NCI-H2171 (cell line): ENCODE results near the gene RPSA.
A peak's percentile ranks its signal among the peaks of the same experiment; 100 is the strongest.
"Not testable (repeated sequence)": the region's sequence is repeated elsewhere in the genome, so short reads cannot be mapped to it uniquely, and the experiment has no call there.

Experiments
- DNase-seq: peaks from one replicate; lab custom pipeline; 2025; lab: John Stamatoyannopoulos, UW

The RPSA gene

GRCh38 chr3:39419742-39420315 lies 13.3 kb downstream of the RPSA start:
- no peak for DNase-seq

DNA sequence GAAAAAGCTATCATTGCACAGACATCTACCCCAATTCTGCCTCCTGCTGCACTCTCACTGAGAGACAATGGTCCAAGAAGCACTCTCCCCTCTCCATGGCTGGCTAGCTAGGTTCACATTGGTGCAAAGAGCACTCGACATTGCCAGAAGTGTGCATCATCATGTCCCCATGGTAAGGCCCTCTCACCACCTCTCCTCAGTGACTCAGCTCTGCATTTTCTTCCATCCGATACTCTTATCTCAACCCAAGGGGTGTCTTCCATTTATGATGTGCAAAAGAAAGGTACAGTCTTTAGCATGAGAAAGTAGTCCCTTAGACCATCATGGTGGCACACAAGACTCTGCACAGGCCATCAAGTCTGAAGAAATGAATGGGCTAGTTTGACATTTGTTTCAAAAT lies 14.0 kb downstream of the RPSA start:
- no peak for DNase-seq

DNA sequence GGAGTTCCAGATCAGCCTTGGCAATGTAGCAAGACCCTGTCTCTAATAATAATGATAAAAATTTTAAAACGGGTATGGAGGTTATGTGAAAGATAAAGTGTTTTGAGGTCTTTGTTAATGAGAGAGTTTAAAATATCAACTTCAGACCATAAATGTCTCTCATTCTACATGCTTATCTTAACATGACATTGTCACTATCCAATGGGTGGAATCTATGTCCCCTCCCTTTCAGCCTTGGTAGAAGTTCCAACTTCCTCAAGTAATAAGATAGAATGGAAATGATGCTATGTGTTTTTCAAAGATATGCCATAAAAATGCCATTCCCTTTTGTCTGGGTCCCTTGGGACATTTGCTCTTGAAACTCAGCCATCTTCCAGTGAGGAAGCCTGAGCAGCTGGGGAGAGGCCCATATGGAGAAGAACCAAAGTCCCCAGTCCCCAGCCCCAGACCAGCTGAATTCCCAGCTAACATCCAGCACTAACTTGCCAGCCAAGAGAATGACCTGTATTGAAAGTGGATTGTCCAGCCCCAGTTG lies 17.0 kb downstream of the RPSA start:
- DNase-seq, result no peak

DNA sequence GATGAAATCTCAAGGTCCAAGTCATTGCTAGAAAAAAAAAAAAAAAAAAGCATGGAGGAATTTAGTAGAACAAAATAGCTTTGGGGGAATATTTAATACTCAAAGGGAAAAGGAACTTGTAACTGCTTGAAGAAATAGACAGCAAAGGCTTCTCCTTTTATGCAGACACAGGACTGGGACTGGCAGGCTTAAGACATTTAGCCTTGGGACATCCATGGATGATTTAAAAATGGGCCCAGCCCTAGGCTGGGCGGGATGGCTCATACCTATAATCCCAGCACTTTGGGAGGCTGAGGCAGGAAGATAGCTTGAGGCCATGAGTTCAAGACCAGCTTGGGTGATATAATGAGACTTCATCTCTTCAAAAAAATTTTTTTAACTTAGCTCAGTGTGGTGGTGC lies 19.8 kb downstream of the RPSA start:
- no peak for DNase-seq

DNA sequence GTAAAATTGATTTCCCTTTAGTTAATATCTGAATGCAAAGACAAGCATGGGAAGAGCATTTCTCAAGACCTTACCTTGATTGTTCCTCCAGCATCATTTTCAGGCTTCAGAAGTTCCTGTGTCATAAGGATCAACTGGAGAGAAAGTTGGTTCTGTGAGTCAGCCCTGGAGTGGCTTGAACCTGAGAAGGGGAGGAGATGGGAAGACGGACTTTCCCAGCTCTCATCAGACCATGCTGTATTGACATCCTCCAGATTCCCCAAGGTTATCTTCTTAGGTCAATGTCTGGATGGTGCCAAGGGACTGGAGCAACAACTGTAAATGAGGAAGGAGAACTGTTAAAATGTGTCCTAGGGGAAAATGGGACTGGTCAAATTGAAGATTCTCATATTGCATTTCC lies 21.0 kb downstream of the RPSA start:
- no peak for DNase-seq

DNA sequence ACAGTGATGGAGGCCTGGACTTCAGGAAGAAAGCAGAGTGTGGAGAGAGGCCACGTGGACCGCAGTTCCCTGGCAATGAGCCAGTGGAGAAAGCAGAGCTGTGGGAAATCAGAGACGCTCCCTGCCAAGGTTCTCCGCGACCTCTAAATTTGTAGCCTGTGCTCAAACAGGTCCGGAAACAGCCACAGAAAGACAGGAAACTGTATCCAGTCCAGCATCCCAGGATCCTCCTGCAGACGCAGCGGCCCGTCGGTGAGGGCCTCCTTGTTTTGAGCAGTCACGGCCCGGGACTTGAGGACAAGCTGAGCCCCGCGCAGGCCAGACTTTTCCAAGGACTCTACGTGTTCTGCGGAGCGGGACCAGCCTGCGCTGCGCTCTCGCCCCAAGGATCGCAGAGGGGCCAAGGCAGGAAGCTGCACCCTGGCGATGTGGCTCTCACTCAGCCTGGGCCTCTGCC lies 22.3 kb downstream of the RPSA start:
- no peak for DNase-seq

- no peak for DNase-seq
These were observed 22.9 kb downstream of the RPSA start for GRCh38 chr3:39429466-39429865.

- DNase-seq, result no peak
These were observed 25.8 kb downstream of the RPSA start for GRCh38 chr3:39432342-39432741.

DNA sequence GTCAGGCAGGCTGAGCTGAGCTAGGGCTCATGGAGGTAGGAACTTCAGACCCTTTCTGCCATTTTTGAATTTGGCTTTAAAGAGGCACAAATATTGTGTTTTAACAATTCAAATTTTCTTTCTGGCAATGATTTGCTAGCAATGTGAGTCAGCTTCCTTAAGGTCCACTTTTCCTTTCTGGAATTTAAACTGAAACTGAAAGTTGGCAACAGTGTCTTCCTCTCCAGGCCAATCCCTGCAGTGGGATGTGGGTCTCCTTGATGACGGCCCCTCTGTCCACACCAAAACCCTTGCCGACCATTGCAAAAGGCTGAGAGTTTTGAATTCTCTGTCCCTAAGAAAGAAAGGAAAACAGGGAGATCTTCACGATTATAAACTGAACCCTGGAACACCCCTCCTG lies 27.1 kb downstream of the RPSA start:
- no peak for DNase-seq

DNA sequence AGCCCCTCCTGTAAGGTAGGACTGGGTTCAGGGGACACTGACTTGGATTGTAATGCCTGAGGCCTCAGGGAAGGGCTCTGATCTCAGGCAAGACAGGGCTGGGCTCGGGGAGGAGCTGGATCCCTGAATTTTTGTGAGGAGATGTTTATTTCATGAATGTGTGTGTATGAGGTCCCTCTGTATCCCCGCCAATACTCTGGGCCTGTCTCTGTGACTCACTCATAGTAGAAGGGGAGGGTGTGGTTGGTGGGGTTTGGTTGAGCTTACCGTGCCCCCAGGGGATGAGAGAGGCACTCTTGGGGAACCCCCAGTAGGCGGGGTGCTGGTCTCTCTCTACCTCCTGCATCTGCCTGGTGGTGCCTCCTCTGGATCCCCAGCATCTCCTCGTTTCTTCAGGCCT lies 28.1 kb downstream of the RPSA start:
- DNase-seq, result no peak

GRCh38 chr3:39435006-39435748 lies 28.7 kb downstream of the RPSA start:
- DNase-seq, result no peak

DNA sequence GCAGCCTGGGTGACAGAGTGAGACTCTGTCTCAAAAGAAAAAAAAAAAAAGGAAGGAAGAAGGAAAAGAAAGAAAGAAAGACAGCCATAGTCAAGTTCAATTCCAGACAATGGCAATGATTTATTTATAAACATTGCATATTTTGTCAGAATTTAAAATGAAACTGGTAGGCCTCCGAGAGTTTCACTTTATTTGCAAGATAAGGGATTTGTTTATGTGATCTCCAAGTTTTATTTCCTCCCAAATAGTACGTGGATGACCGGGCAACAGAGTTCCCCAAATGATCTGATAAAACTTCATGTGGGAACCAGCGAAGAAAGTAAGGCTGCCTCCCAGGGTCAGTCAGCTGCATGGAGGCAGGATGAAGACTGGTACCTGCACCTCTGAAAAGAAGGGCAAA lies 32.4 kb downstream of the RPSA start:
- no peak for DNase-seq

- DNase-seq, result no peak
These were observed 33.8 kb downstream of the RPSA start for GRCh38 chr3:39440316-39440715.

GRCh38 chr3:39443530-39443929 lies 37.0 kb downstream of the RPSA start:
- DNase-seq, result no peak

DNA sequence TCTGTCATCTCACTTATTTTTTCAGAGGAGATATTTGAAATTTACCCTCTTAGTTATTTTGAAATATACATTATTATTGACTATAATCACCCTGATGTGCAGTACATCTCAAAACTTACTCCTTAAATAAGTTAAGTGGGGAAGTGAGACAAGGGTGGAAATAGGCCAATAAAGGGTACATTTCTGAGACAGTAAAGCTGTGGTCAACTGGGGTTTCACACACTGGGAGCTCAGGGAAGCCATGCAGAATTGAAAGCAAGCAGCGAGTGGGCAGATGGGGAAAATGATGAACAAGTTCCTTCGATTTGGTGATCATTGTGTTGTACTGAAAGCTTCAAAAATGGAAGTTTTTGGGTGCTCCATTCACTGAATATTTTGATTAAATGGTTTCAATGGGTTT lies 39.4 kb downstream of the RPSA start:
- no peak for DNase-seq

DNA sequence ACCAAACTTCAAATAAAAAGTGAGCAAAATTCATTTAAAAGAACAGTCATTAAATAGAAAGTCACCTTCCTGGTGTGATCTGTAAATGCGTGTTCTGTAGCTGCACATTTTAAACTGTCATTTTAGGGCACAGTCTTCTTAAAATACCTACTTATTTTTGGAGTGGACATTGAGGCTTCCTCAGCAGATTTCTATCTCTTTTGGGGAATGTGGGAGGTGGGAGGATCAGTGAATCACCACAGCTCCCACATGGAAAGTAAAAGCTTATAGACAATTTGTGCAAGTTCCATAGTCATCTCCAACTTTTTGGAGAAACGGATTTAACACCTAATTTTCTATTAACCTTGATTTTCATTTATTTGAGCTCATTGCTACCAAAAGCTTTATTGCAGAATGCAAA lies 39.9 kb downstream of the RPSA start:
- no peak for DNase-seq

DNA sequence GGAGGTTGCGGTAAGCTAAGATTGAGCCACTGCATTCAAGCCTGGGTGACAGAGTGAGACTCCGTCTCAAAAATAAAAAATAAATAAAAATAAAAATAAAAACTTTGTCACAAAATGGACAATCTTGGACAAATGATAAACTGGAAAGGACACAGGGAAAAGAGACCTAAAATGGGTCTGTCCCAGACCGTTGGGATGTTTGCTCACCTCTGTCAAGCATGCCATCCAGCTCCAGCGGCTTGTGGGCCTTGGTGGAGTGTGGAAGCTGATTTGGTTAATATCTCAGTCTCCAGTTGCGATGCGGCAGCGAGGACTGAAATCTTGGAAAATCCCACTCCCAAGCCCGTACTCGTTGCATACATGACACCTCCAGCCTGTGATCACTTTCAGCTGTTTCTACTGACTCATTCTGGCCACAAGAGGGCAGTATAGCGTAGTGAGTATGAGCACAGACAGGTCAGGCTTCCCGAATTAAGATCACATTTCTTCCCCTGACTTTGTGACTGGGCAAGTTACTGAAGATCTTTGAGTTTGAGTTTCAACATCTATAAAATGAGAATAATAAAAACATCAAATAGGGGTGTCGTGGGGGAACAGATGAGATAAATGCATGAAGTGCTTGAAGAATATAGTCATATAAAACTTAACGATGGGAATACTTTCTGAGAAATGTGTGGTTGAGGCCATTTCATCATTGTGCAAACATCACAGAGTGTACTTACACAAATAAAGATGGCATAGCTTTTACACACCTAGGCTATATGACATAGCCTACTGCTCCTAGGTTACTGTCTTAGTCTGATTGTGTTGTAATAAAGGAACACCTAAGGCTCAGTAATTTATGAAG lies 41.3 kb downstream of the RPSA start:
- DNase-seq, result peak; percentile 30

DNA sequence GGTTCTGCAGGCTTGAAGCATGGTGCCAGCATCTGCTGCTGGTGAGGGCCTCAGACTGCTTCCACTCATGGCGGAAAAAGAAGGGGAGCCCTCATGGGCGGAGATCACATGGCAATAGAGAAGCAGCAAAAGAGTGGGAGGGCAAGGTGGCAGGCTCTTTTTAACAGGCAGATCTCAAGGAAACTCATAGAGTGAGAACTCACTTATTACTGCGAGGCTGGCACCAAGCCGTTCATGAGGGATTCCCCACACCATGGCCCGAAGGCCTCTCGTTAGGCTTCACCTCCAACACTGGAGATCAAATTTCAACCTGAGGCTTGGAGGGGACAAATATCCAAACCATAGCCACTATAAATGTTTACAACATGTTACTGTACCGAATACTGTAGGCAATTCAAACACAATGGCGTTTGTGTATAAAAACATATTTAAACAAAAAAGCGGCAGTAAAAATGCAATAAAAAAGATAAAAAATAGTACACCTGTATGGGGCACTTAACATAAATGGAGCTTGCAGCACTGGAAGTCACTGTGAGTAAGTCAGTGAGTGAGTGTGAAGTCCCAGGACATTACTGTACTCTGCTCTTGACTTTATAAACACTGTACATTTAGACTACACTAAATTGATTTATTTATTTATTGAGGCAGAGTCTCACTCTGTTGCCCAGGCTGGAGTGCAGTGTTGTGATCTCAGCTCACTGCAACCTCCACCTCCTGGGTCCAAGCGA lies 42.1 kb downstream of the RPSA start:
- DNase-seq, result no peak

GRCh38 chr3:39449796-39450195 lies 43.3 kb downstream of the RPSA start:
- no peak for DNase-seq

- no peak for DNase-seq
These were observed 46.6 kb downstream of the RPSA start for GRCh38 chr3:39453134-39453533.

- not testable (repeated sequence) for DNase-seq
These were observed 47.4 kb downstream of the RPSA start for GRCh38 chr3:39453872-39454271.

DNA sequence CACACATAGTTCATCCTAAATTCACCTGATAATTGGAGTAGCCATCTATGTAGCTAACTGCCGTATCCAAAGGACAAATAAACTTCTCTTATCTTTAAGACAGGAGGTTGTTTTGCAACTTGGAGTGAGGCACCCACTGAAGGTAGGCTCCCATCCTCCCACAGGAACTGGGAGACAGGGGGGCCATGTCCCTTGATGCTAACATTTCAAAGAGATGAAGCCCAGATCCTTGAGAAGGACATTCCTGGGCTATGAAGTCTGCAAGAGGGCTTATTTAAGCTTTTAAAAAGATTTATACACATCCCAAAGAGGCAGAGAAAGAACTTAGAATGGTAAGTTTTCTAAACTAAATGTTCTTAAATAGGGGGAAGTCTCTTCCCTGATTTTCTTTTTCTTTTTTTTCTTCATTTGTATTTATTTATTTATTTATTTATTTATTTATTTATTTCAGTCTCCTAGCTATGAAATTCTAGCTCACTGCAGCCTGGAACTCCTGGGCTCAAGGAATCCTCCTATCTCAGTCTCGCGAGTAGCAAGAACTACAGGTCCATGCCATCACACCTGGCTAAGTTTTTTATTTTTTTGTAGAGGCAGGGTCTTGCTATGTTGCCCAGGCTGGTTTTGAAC lies 48.2 kb downstream of the RPSA start:
- no peak for DNase-seq
